Memory B cell (primary cell): ENCODE results near the gene TMEM98.
"Not testable (repeated sequence)": the region's sequence is repeated elsewhere in the genome, so short reads cannot be mapped to it uniquely, and the experiment has no call there.

ENCODE experiments used
- ATAC-seq: fragments of 150-1000 bp; cut with Tn5 transposase; 2 replicates; pipeline ENCODE4 v1.10.0; 2021; ENCODE audit warnings: low read depth, mild to moderate bottlenecking, moderate library complexity
- DNase-seq, 2 donors: peaks; one replicate each; pipeline ENCODE4 v3.0.0; 2022; ENCODE audit warnings: low spot score in 2 of 2
- H3K27ac Mint-ChIP-seq: one replicate; pipeline ENCODE4 v1.8.0; 2022; ENCODE audit warnings: mild to moderate bottlenecking, moderate library complexity, mixed read lengths
- H3K27me3 Mint-ChIP-seq: one replicate; pipeline ENCODE4 v1.8.0; 2022; ENCODE audit warnings: mixed read lengths
- H3K36me3 Mint-ChIP-seq: one replicate; pipeline ENCODE4 v1.8.0; 2022; ENCODE audit warnings: mild to moderate bottlenecking, mixed read lengths
- H3K4me1 Mint-ChIP-seq: one replicate; pipeline ENCODE4 v1.8.0; 2022; ENCODE audit warnings: mixed read lengths
- H3K4me3 Mint-ChIP-seq: one replicate; pipeline ENCODE4 v1.8.0; 2022; ENCODE audit warnings: mild to moderate bottlenecking, moderate library complexity, mixed read lengths
- H3K9me3 Mint-ChIP-seq: one replicate; pipeline ENCODE4 v1.8.0; 2022; ENCODE audit warnings: mixed read lengths

Gene TMEM98

DNA sequence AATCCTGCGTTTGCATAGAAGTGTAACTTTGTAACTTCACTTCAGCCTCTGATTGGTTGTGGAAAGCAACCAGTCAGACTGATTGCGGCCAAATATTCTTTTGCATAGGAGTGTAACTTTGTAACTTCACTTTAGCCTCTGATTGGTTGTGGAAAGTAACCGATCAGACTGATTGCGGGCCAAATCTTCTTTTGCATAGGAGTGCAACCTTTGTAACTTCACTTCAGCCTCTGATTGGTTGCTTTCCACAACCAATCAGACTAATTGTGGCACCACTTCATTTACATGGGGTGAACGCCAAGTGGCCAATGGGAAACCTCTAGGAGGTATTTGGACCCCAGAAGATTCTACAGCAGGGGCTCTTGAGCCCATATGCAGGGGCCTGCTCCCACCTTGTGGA lies 1.8 kb upstream of the TMEM98 start:
- no peak for DNase-seq
- Mint-ChIP-seq H3K9me3 (no peaks in the 10 kb centered on the region), H3K4me1 (no peaks in the 10 kb centered on the region), H3K27ac (no peak overlapping the region), H3K27me3 (peaks cover 9% of the 10 kb centered on the region), H3K36me3 (no peaks in the 10 kb centered on the region), H3K4me3 (no peak overlapping the region)
- no peak for ATAC-seq

- not testable (repeated sequence) for H3K4me3 Mint-ChIP-seq, H3K27ac Mint-ChIP-seq, ATAC-seq, H3K9me3 Mint-ChIP-seq, DNase-seq, H3K36me3 Mint-ChIP-seq, H3K4me1 Mint-ChIP-seq
- H3K27me3 Mint-ChIP-seq = peaks cover 11% of the 10 kb centered on the region
Observed at GRCh38 chr17:32926789-32927188, 1.2 kb upstream of the TMEM98 start.

DNA sequence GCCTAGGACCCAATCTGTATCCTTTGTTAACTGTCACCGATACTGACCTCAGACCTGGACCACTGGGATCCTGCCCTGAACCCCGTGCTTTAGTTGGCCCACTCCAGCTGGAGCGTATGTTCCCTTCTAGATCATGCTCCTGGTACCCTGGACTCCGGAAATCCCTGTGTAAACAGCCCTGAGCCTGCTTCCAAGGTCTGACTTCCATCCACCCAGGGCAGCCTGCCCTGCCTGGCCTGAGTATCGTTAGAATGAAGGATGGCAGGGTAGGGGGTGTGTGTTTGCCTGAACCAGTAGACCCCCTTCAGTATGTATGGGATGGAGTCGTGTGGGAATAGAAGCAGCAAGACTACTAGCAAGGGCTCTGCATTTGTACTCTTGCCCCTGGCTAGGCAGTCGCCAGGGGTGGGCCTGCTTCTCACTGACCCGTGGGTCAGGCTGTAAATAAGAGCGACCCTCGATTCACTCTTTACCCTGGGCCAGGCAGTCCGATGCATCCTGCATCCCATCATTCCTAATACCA lies 691 bp upstream of the TMEM98 start:
- Mint-ChIP-seq H3K9me3 (no peaks in the 10 kb centered on the region), H3K27ac (no peak overlapping the region), H3K4me1 (no peaks in the 10 kb centered on the region), H3K27me3 (peaks cover 11% of the 10 kb centered on the region), H3K36me3 (no peaks in the 10 kb centered on the region), H3K4me3 (peak overlapping the region; percentile 49)
- DNase-seq (no peak), ATAC-seq (no peak)

DNA sequence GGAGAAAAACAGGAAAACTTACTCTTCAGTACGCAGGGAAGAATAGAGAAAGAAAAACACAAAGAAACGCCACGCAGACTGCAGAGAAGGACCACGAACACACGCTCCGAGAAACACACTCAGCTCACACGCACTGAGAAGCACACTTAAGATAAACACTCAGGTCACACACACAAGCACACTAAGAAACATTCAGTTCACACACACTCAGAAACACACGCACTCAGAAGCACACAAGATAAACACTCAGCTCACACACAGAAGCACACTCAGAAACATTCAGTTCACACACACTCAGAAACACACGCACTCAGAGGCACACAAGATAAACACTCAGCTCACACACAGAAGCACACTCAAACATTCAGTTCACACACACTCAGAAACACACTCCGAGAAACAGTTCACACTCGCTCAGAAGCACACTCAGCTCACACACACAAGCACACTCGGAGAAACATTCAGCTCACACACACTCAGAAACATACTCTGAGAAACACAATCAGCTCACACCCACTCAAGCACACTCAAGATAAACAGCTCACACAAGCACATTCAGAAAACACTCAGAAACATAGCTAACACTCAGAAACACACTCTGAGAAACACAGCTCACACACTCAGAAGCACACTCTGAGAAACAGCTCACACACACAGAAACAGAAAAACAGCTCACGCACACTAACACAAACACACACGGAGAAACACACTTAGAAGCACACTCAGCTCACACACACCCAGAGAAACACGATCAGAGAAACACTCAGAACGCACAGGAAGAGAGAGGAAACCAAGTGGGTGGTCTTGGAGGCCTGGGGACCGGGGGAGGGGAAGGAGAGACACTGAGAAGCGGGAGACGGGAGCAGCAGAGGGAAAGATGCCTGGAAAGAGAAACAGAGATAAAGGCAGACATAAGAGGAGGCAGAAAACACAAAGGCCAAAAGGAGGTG lies 908 bp downstream of the TMEM98 start:
- Mint-ChIP-seq H3K36me3 (no peaks in the 10 kb centered on the region), H3K4me3 (no peak overlapping the region), H3K27ac (no peak overlapping the region), H3K4me1 (no peaks in the 10 kb centered on the region), H3K9me3 (no peaks in the 10 kb centered on the region), H3K27me3 (peaks cover 17% of the 10 kb centered on the region)
- DNase-seq = no peak
- no peak for ATAC-seq

DNA sequence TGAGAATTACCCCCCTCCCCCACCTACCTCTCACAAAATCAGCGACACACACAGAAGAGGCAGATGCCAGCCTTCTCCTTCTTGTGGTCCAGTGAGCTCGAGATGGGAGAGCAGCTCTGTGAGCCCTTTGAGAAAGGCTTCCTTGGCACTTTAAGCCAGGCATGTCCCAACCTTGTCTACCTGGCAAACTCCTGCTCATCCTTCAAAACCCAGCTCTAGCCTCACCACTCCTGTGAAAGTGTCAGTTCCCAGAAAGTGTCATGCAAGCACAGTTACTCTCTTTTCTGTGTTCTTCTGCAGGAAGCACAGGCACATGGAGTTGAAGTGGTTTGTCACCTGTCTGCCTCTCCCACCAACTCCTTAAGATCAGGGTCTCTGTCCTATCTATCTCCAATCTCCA lies 1.6 kb downstream of the TMEM98 start:
- no peaks in the 10 kb centered on the region for H3K36me3 Mint-ChIP-seq
- no peaks in the 10 kb centered on the region for H3K4me1 Mint-ChIP-seq
- no peak overlapping the region for H3K27ac Mint-ChIP-seq
- ATAC-seq (no peak), DNase-seq (no peak)
- H3K27me3 Mint-ChIP-seq = peaks cover 18% of the 10 kb centered on the region
- no peaks in the 10 kb centered on the region for H3K9me3 Mint-ChIP-seq
- no peak overlapping the region for H3K4me3 Mint-ChIP-seq

DNA sequence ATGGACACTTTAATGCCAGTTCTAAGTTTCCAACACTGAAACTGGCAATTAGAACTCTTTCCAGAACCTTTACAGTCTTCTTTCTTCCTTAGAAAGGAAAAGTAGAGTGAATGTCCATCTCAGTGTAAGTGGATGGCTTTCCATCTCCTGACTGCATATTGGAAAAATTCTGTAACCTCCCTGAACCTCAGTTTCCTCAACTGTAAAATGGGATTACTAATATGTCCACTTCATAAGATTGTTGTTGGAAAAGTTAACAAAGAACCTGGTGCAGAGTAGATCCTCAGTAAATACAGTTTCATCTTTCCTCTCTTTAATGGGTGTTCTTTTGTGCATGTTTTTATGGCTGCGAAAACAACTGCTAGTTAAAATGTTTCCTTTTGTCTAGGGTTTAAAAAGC lies 2.6 kb downstream of the TMEM98 start:
- Mint-ChIP-seq H3K36me3 (no peaks in the 10 kb centered on the region), H3K4me3 (no peak overlapping the region), H3K27me3 (peaks cover 18% of the 10 kb centered on the region), H3K27ac (no peak overlapping the region), H3K4me1 (no peaks in the 10 kb centered on the region), H3K9me3 (no peaks in the 10 kb centered on the region)
- no peak for ATAC-seq
- DNase-seq = no peak

GRCh38 chr17:32931686-32932085 lies 3.7 kb downstream of the TMEM98 start:
- peaks cover 18% of the 10 kb centered on the region for H3K27me3 Mint-ChIP-seq
- no peaks in the 10 kb centered on the region for H3K9me3 Mint-ChIP-seq
- no peak overlapping the region for H3K27ac Mint-ChIP-seq
- no peak for DNase-seq
- no peak for ATAC-seq
- no peak overlapping the region for H3K4me3 Mint-ChIP-seq
- no peaks in the 10 kb centered on the region for H3K4me1 Mint-ChIP-seq
- H3K36me3 Mint-ChIP-seq = no peaks in the 10 kb centered on the region

DNA sequence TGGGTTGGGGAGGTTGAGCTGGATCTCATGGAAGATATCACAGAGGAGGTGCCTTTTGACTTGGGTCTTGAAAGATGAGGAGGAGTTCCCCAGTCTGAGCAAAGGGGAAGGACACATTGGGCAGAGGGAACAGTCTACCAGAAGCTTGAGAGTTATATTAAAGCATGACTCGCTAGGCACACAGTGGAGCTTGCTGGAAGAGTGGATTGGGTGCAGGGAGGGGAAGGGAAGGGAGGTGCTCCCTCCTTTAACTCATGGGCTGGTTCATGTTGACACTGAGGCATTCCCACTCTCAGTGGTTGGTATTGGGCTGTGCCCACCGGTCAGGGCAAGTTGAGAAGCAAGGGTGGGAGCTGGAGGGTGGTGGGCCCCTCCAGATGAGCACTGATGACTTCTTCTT lies 5.9 kb downstream of the TMEM98 start:
- DNase-seq = no peak
- Mint-ChIP-seq H3K9me3 (no peaks in the 10 kb centered on the region), H3K36me3 (no peaks in the 10 kb centered on the region), H3K4me3 (no peak overlapping the region), H3K27ac (no peak overlapping the region), H3K4me1 (no peaks in the 10 kb centered on the region), H3K27me3 (peaks cover 16% of the 10 kb centered on the region)
- ATAC-seq = no peak

DNA sequence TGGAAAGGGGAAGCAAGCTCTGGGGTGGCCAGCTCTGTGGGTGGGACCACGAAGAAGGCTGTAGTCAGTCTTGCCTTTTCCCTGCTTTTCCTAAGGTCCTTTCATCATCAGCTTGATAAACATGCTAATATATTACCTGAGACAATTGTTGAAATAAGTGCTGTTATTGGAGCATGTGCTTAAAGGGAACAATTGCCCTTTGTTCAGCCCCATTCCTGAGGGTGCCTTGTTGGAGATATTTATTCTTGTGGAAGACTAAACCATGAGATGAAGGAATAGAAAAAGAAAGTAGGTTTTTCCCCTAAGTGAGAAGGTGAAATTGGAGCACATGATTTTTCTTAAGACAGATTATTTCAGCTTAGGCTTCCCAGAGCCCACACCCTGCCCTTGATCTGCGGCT lies 7.8 kb downstream of the TMEM98 start:
- no peak overlapping the region for H3K27ac Mint-ChIP-seq
- no peaks in the 10 kb centered on the region for H3K9me3 Mint-ChIP-seq
- H3K4me1 Mint-ChIP-seq = no peaks in the 10 kb centered on the region
- DNase-seq (no peak), ATAC-seq (no peak)
- no peaks in the 10 kb centered on the region for H3K36me3 Mint-ChIP-seq
- H3K4me3 Mint-ChIP-seq = no peak overlapping the region
- H3K27me3 Mint-ChIP-seq = peaks cover 13% of the 10 kb centered on the region

DNA sequence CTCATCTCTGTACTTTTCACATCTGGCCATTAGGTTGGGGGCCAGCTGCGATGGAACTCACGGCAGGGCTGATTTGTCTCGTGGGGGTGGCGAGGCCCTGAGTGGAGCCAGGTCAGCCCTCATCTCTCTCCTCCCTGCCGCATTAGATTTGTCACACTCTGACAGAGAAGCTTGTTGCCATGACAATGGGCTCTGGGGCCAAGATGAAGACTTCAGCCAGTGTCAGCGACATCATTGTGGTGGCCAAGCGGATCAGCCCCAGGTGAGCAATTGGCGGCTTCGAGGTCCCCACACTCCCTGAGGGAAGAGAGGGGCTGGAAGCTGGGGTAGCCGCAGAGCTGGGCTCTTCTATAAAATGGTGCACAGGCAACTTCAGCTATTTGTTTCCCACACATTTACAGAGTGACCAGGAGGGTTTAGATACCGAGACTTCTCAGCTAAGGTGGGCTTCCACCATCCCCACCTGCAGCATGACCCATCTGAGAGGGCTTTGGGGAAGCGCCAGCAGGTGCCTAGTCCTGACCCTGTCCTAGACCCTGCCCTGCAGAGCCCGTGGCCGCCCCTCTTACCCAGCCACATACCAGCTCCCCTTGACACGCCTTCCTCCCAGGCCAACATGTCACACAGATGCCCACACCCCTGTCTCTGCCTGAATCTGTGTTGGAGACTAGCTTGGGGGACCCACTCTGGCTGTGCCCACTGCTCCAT lies 8.4 kb downstream of the TMEM98 start:
- Mint-ChIP-seq H3K4me3 (no peak overlapping the region), H3K4me1 (no peaks in the 10 kb centered on the region), H3K9me3 (no peaks in the 10 kb centered on the region), H3K27ac (no peak overlapping the region), H3K27me3 (peaks cover 13% of the 10 kb centered on the region), H3K36me3 (no peaks in the 10 kb centered on the region)
- ATAC-seq (no peak), DNase-seq (peak in 1 of 2 donors; percentile 12)

- H3K27me3 Mint-ChIP-seq = peaks cover 11% of the 10 kb centered on the region
- H3K4me1 Mint-ChIP-seq = no peaks in the 10 kb centered on the region
- DNase-seq = peak; percentile 36 to 54
- H3K9me3 Mint-ChIP-seq = no peaks in the 10 kb centered on the region
- peak; percentile 77 for ATAC-seq
- peak overlapping the region; percentile 53 for H3K4me3 Mint-ChIP-seq
- no peaks in the 10 kb centered on the region for H3K36me3 Mint-ChIP-seq
- H3K27ac Mint-ChIP-seq = no peak overlapping the region
Observed at GRCh38 chr17:32936894-32937500, 9.0 kb downstream of the TMEM98 start.

DNA sequence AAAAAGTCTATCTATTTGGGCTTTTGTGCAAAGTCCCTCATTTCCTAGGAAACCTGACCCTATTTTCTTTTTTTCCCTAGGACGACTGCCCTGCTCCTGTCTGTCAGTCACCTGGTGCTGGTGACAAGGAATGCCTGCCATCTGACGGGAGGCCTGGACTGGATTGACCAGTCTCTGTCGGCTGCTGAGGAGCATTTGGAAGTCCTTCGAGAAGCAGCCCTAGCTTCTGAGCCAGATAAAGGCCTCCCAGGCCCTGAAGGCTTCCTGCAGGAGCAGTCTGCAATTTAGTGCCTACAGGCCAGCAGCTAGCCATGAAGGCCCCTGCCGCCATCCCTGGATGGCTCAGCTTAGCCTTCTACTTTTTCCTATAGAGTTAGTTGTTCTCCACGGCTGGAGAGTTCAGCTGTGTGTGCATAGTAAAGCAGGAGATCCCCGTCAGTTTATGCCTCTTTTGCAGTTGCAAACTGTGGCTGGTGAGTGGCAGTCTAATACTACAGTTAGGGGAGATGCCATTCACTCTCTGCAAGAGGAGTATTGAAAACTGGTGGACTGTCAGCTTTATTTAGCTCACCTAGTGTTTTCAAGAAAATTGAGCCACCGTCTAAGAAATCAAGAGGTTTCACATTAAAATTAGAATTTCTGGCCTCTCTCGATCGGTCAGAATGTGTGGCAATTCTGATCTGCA lies 12.9 kb downstream of the TMEM98 start:
- Mint-ChIP-seq H3K4me3 (no peak overlapping the region), H3K27me3 (peaks cover 4% of the 10 kb centered on the region), H3K27ac (no peak overlapping the region), H3K36me3 (no peaks in the 10 kb centered on the region), H3K4me1 (no peaks in the 10 kb centered on the region), H3K9me3 (no peaks in the 10 kb centered on the region)
- ATAC-seq (no peak), DNase-seq (no peak)

DNA sequence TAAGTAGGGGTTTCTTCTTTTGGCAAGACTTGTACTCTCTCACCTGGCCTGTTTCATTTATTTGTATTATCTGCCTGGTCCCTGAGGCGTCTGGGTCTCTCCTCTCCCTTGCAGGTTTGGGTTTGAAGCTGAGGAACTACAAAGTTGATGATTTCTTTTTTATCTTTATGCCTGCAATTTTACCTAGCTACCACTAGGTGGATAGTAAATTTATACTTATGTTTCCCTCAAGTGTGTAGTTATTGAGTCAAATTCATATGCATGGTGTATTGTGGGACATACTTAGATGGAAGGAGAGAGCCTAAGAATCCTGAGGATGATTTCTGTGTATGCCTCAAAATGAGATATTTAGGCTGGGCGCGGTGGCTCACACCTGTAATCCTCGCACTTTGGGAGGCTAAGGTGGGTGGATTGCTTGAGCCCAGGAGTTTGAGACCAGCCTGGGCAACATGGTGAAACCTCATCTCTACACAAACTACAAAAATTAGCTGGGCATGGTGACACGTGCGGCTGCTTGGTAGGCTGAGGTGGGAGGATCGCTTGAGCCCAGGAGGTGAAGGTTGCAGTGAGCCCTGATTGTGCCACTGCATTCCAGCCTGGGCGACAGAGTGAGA lies 13.6 kb downstream of the TMEM98 start:
- Mint-ChIP-seq H3K4me1 (no peaks in the 10 kb centered on the region), H3K9me3 (no peaks in the 10 kb centered on the region), H3K36me3 (no peaks in the 10 kb centered on the region), H3K27me3 (peaks cover 4% of the 10 kb centered on the region), H3K4me3 (no peak overlapping the region), H3K27ac (no peak overlapping the region)
- ATAC-seq (no peak), DNase-seq (no peak)
